Progenitor cell of endocrine pancreas (in vitro differentiated cells): ENCODE measurements around the gene SLC2A2. TPM values are rescaled to one million over a fixed set of nuclear protein-coding genes. Genes with fewer than 3 reads are reported as not detected.

Source experiments
- DNase-seq: peaks from one replicate; pipeline ENCODE4 v3.0.0; 2021; ENCODE audit warnings: low spot score; ENCODE audit not compliant: unreplicated experiment
- H3K27ac Mint-ChIP-seq: 2 replicates; pipeline ENCODE4 v1.8.0; 2021; ENCODE audit warnings: mild to moderate bottlenecking, moderate library complexity, mixed read lengths
- H3K27me3 Mint-ChIP-seq: 2 replicates; pipeline ENCODE4 v1.8.0; 2021; ENCODE audit warnings: mixed read lengths
- H3K36me3 Mint-ChIP-seq: 2 replicates; pipeline ENCODE4 v1.8.0; 2022; ENCODE audit warnings: mixed read lengths; ENCODE audit not compliant: insufficient read depth
- H3K4me1 Mint-ChIP-seq: 2 replicates; pipeline ENCODE4 v1.8.0; 2021; ENCODE audit warnings: low read depth, mixed read lengths
- H3K4me3 Mint-ChIP-seq: 2 replicates; pipeline ENCODE4 v1.8.0; 2021; ENCODE audit warnings: low read depth, mild to moderate bottlenecking, moderate library complexity, mixed read lengths
- H3K9me3 Mint-ChIP-seq: 2 replicates; pipeline ENCODE4 v1.8.0; 2021; ENCODE audit warnings: low read depth, mixed read lengths
- total RNA-seq: library from RNA; stranded (reverse); gene quantifications from 2 replicates; pipeline ENCODE4 v1.2.1, GENCODE V29; 2021
- TF ChIP-seq, protein P1 (sequence below): fragments of 200-600 bp; sonication (generic); IDR thresholded peaks from one replicate; pipeline ENCODE4 v1.5.0; 2021; ENCODE audit warnings: antibody characterized with exemption, mild to moderate bottlenecking; ENCODE audit not compliant: unreplicated experiment

Gene SLC2A2
- total RNA-seq, 1 donor from 2014 or later: 1.5 TPM

DNA sequence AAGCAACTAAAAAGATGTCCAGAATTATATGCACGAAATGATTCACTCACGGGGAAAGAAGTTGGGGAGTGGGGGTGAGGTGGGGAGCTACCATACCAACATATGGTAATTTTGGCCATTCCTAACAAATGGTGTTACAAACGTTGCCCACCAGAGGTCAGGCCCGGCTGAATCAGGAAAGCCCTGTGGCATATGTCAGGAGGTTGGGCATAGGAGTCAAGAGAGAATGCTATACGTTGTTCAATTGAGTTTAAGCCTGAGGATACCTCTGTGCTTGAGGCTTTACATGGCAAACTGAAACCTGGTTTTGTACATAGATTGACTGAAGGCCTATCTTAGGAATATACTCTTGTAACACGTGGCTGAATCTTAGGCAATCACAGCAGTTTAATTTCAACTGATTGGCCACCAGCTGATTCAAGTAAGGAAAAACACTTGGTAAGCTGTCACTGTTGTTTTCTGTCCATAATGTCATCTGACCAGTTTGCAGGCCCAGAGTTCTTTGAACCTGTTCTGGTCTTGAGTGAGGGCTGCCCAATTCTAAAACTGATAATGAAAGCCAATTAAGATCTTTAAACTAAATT is 23.4 kb upstream of the SLC2A2 start:
- no peaks in the 10 kb centered on the region for H3K36me3 Mint-ChIP-seq
- no peak overlapping the region for H3K27ac Mint-ChIP-seq
- H3K27me3 Mint-ChIP-seq: no peaks in the 10 kb centered on the region

GRCh38 chr3:171046760-171047159 is 20.2 kb upstream of the SLC2A2 start:
- no peak for DNase-seq
- Mint-ChIP-seq H3K36me3 (no peaks in the 10 kb centered on the region), H3K4me3 (no peak overlapping the region), H3K27ac (peak overlapping the region; percentile 31), H3K27me3 (no peaks in the 10 kb centered on the region), H3K4me1 (peaks cover 16% of the 10 kb centered on the region), H3K9me3 (no peaks in the 10 kb centered on the region)
- TF ChIP-seq, protein P1, sequence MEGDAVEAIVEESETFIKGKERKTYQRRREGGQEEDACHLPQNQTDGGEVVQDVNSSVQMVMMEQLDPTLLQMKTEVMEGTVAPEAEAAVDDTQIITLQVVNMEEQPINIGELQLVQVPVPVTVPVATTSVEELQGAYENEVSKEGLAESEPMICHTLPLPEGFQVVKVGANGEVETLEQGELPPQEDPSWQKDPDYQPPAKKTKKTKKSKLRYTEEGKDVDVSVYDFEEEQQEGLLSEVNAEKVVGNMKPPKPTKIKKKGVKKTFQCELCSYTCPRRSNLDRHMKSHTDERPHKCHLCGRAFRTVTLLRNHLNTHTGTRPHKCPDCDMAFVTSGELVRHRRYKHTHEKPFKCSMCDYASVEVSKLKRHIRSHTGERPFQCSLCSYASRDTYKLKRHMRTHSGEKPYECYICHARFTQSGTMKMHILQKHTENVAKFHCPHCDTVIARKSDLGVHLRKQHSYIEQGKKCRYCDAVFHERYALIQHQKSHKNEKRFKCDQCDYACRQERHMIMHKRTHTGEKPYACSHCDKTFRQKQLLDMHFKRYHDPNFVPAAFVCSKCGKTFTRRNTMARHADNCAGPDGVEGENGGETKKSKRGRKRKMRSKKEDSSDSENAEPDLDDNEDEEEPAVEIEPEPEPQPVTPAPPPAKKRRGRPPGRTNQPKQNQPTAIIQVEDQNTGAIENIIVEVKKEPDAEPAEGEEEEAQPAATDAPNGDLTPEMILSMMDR: no peak

More for the DNA sequence above, 23.4 kb upstream of the SLC2A2 start:
- Mint-ChIP-seq H3K4me3 (no peak overlapping the region), H3K9me3 (no peaks in the 10 kb centered on the region), H3K4me1 (peaks cover 9% of the 10 kb centered on the region)
- TF ChIP-seq, protein P1: peak; percentile 71
- DNase-seq: peak; percentile 19

GRCh38 chr3:171044835-171045793 is 18.6 kb upstream of the SLC2A2 start:
- DNase-seq: no peak
- Mint-ChIP-seq H3K9me3 (no peaks in the 10 kb centered on the region), H3K4me1 (peaks cover 16% of the 10 kb centered on the region), H3K36me3 (no peaks in the 10 kb centered on the region), H3K27ac (peak overlapping the region; percentile 26), H3K27me3 (no peaks in the 10 kb centered on the region), H3K4me3 (no peak overlapping the region)
- TF ChIP-seq, protein P1: no peak

DNA sequence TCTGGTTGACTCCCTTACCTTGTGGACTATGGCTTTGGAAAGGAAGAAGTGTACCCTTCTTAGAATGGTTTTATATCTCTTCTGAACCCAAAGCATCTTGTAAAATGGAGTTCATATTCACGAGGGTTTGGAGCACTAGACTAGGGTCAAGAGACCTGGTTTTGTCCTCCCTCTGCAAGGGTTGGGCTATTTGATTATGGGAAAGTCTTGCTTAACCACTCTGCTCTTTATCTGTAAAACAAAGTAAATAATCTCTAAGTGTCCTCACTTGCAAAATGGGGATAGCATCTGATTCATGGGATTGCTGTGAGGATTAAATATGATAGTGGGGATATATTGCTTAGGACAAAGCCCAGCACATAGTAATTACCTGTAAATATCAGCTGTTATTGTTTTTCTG is 17.9 kb upstream of the SLC2A2 start:
- Mint-ChIP-seq H3K27me3 (no peaks in the 10 kb centered on the region), H3K36me3 (no peaks in the 10 kb centered on the region), H3K4me3 (no peak overlapping the region), H3K9me3 (no peaks in the 10 kb centered on the region), H3K4me1 (peaks cover 16% of the 10 kb centered on the region), H3K27ac (no peak overlapping the region)
- TF ChIP-seq, protein P1: no peak
- DNase-seq: no peak

DNA sequence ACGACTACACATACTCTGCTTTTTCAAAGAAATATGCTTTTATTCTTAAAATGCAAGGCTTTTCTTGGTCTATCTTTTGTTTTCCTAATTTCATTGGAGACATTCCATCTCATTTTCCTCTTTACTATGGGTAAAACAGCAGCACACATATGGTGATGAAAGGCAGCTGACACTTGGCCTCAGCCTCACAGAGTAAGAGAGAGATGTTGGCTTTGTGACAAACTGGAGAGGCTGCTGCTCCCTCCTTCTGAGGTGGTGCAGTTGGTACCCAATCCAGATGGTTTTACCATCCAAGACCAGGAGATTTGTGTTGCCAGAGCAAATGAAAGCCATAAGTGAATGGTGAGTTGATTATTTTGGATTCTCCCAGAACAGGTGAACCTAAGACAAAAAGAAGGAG is 13.2 kb upstream of the SLC2A2 start:
- no peaks in the 10 kb centered on the region for H3K27me3 Mint-ChIP-seq
- no peak overlapping the region for H3K4me3 Mint-ChIP-seq

More for the DNA sequence above, 13.2 kb upstream of the SLC2A2 start:
- Mint-ChIP-seq H3K9me3 (no peaks in the 10 kb centered on the region), H3K4me1 (peaks cover 19% of the 10 kb centered on the region), H3K27ac (no peak overlapping the region), H3K36me3 (no peaks in the 10 kb centered on the region)
- DNase-seq: no peak
- TF ChIP-seq, protein P1: no peak
